ENCODE results near the gene ASTN1.

Gene ASTN1

DNA sequence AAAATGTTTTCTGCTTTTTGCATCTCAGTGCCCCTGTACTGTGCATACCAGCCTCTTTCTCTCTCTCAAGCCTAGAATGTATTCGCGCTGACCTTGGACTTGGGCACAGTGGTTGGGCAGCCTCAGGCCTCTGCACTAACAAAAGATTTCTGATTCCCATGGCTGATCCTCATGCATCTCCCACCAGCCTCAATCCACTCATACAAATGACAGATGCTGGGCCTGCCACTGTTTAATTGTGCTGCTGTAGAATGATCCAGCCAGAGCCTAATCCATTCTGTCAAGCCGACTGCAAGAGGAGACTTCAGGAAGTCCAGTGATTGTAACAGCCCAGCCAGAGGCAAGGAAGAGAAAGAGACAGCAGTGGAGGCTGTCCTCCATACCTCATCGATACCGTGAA is 180.8 kb downstream of the ASTN1 start:
- Histone ChIP-seq H3K27me3 (ENCODE audit: insufficient read depth, low read length) (no peaks in the 10 kb centered on the region), H3K36me3 (ENCODE audit: insufficient read depth, low read length) (no peaks in the 10 kb centered on the region), H3K9ac (ENCODE audit: low read depth, low read length) (no peak overlapping the region), H3K9me3 (ENCODE audit: insufficient read depth, low read depth, low read length) (no peaks in the 10 kb centered on the region), H3K4me1 (ENCODE audit: insufficient read depth, low read length) (0 out of 2 replicates have a peak, but pooled peaks cover 2% of the 10 kb centered on the region), H3K4me3 (ENCODE audit: low read length) (no peak overlapping the region), H3K27ac (ENCODE audit: low read depth, low read length) (no peak overlapping the region)
- 92% methylated on average over 5 of the region's 5 CpGs for whole genome bisulfite sequencing

- Histone ChIP-seq H3K27me3 (ENCODE audit: insufficient read depth, low read length) (no peaks in the 10 kb centered on the region), H3K9ac (ENCODE audit: low read depth, low read length) (no peak overlapping the region), H3K4me3 (ENCODE audit: low read length) (no peak overlapping the region), H3K36me3 (ENCODE audit: insufficient read depth, low read length) (no peaks in the 10 kb centered on the region), H3K27ac (ENCODE audit: low read depth, low read length) (no peak overlapping the region), H3K4me1 (ENCODE audit: insufficient read depth, low read length) (0 out of 2 replicates have a peak, but pooled peaks cover 2% of the 10 kb centered on the region), H3K9me3 (ENCODE audit: insufficient read depth, low read depth, low read length) (no peaks in the 10 kb centered on the region)
- WGBS = 94% methylated on average over 6 of the region's 7 CpGs
These were observed 187.7 kb downstream of the ASTN1 start for GRCh38 chr1:176976771-176977170.

DNA sequence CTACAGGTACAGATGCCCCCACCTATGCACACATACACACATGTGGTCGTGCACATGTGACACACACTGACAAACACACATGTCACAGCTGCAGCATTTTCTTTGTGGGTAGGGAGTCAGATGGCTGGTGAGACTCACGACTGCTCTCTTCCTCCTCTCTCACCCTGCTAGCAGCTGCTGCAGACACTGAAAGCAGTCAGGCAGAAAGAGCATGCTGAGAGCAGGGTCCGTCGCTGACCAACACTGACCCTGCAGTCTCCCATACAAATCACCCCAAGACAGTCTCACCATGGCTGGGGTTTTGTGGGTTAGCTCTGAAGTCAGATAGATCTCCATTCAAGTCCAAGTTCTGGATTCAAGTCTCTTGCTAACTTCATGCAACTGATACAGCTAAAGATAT is 188.3 kb downstream of the ASTN1 start:
- Histone ChIP-seq H3K4me1 (ENCODE audit: insufficient read depth, low read length) (no peaks in the 10 kb centered on the region), H3K9me3 (ENCODE audit: insufficient read depth, low read depth, low read length) (no peaks in the 10 kb centered on the region), H3K27ac (ENCODE audit: low read depth, low read length) (no peak overlapping the region), H3K4me3 (ENCODE audit: low read length) (no peak overlapping the region), H3K36me3 (ENCODE audit: insufficient read depth, low read length) (no peaks in the 10 kb centered on the region), H3K9ac (ENCODE audit: low read depth, low read length) (no peak overlapping the region), H3K27me3 (ENCODE audit: insufficient read depth, low read length) (no peaks in the 10 kb centered on the region)
- 83% methylated on average over 4 of the region's 4 CpGs for WGBS

GRCh38 chr1:176964687-176965086 is 199.8 kb downstream of the ASTN1 start:
- no peaks in the 10 kb centered on the region for H3K9me3 ChIP-seq (ENCODE audit: insufficient read depth, low read depth, low read length)
- 98% methylated on average over 2 of the region's 2 CpGs for WGBS

DNA sequence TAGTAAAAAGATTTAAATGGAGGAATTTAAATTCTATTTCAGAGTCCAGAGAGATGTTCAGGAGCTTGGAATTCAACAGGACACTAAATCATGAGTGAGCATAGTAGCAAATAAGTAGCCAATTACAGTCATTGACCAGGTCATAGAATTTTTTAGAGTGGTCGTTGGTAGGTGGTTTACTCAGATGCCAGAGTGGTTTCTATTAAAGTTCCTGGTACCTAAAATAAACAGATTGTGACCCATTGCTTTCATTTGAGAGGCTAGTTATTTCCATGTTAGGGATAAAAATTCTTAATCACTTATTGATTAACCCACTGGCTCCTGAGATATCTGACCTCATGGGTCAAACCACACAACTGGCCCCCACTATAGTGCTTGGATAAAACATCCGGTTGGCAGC is 201.3 kb downstream of the ASTN1 start:
- no peak overlapping the region for H3K4me3 ChIP-seq (ENCODE audit: low read length)
- H3K27me3 ChIP-seq (ENCODE audit: insufficient read depth, low read length) = no peaks in the 10 kb centered on the region
- no peak overlapping the region for H3K27ac ChIP-seq (ENCODE audit: low read depth, low read length)
- H3K4me1 ChIP-seq (ENCODE audit: insufficient read depth, low read length) = peaks cover 9% of the 10 kb centered on the region; the same call in 1 of the 2 replicates
- no peaks in the 10 kb centered on the region for H3K36me3 ChIP-seq (ENCODE audit: insufficient read depth, low read length)
- no peak overlapping the region for H3K9ac ChIP-seq (ENCODE audit: low read depth, low read length)
- H3K9me3 ChIP-seq (ENCODE audit: insufficient read depth, low read depth, low read length) = no peaks in the 10 kb centered on the region
- 91% methylated on average over 2 of the region's 2 CpGs for WGBS

More at GRCh38 chr1:176964687-176965086, 199.8 kb downstream of the ASTN1 start:
- H3K27me3 ChIP-seq (ENCODE audit: insufficient read depth, low read length) = no peaks in the 10 kb centered on the region
- no peak overlapping the region for H3K4me3 ChIP-seq (ENCODE audit: low read length)
- no peaks in the 10 kb centered on the region for H3K4me1 ChIP-seq (ENCODE audit: insufficient read depth, low read length)
- no peak overlapping the region for H3K27ac ChIP-seq (ENCODE audit: low read depth, low read length)
- H3K36me3 ChIP-seq (ENCODE audit: insufficient read depth, low read length) = no peaks in the 10 kb centered on the region
- no peak overlapping the region for H3K9ac ChIP-seq (ENCODE audit: low read depth, low read length)

DNA sequence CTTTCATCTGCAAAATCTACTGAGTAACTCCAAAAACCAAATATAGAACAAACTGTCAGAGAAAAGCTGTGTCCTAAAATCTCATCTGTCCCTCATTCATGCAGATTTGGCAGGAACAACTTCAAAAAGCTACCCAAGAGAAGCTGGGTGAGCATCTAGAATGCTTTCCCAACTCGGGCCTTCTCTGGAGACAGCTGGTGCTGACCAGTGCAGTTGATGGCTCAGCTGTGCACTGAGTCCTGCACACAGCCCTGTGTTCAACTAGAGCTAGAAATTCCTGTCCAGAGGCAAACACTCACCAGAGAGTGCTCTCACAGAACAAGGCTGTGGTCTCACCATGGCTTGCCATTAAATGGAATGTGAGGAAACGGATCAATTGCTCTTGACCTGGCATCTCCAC is 202.8 kb downstream of the ASTN1 start:
- WGBS = 95% methylated on average over 2 of the region's 2 CpGs
- Histone ChIP-seq H3K9ac (ENCODE audit: low read depth, low read length) (no peak overlapping the region), H3K27ac (ENCODE audit: low read depth, low read length) (no peak overlapping the region), H3K4me1 (ENCODE audit: insufficient read depth, low read length) (peaks cover 9% of the 10 kb centered on the region; the same call in 1 of the 2 replicates), H3K9me3 (ENCODE audit: insufficient read depth, low read depth, low read length) (no peaks in the 10 kb centered on the region), H3K4me3 (ENCODE audit: low read length) (no peak overlapping the region), H3K36me3 (ENCODE audit: insufficient read depth, low read length) (no peaks in the 10 kb centered on the region), H3K27me3 (ENCODE audit: insufficient read depth, low read length) (no peaks in the 10 kb centered on the region)

- no peak overlapping the region for H3K9ac ChIP-seq (ENCODE audit: low read depth, low read length)
- H3K9me3 ChIP-seq (ENCODE audit: insufficient read depth, low read depth, low read length) = no peaks in the 10 kb centered on the region
- no peaks in the 10 kb centered on the region for H3K27me3 ChIP-seq (ENCODE audit: insufficient read depth, low read length)
- no peak overlapping the region for H3K4me3 ChIP-seq (ENCODE audit: low read length)
- H3K4me1 ChIP-seq (ENCODE audit: insufficient read depth, low read length) = peaks cover 9% of the 10 kb centered on the region; the same call in 1 of the 2 replicates
- H3K36me3 ChIP-seq (ENCODE audit: insufficient read depth, low read length) = no peaks in the 10 kb centered on the region
- no peak overlapping the region for H3K27ac ChIP-seq (ENCODE audit: low read depth, low read length)
- WGBS = 64% methylated on average over 3 of the region's 3 CpGs
These were observed 205.2 kb downstream of the ASTN1 start for GRCh38 chr1:176959191-176959820.

GRCh38 chr1:176957603-176958002 is 206.9 kb downstream of the ASTN1 start:
- H3K4me1 ChIP-seq (ENCODE audit: insufficient read depth, low read length) = peaks cover 9% of the 10 kb centered on the region; the same call in 1 of the 2 replicates
- no peak overlapping the region for H3K4me3 ChIP-seq (ENCODE audit: low read length)
- H3K9ac ChIP-seq (ENCODE audit: low read depth, low read length) = no peak overlapping the region
- H3K9me3 ChIP-seq (ENCODE audit: insufficient read depth, low read depth, low read length) = no peaks in the 10 kb centered on the region
- no peaks in the 10 kb centered on the region for H3K27me3 ChIP-seq (ENCODE audit: insufficient read depth, low read length)
- no peak overlapping the region for H3K27ac ChIP-seq (ENCODE audit: low read depth, low read length)
- no peaks in the 10 kb centered on the region for H3K36me3 ChIP-seq (ENCODE audit: insufficient read depth, low read length)
- 78% methylated on average over 10 of the region's 10 CpGs for WGBS

GRCh38 chr1:176954242-176954641 is 210.3 kb downstream of the ASTN1 start:
- Histone ChIP-seq H3K36me3 (ENCODE audit: insufficient read depth, low read length) (no peaks in the 10 kb centered on the region), H3K9ac (ENCODE audit: low read depth, low read length) (no peak overlapping the region), H3K4me1 (ENCODE audit: insufficient read depth, low read length) (peaks cover 10% of the 10 kb centered on the region), H3K4me3 (ENCODE audit: low read length) (no peak overlapping the region), H3K27ac (ENCODE audit: low read depth, low read length) (no peak overlapping the region), H3K27me3 (ENCODE audit: insufficient read depth, low read length) (no peaks in the 10 kb centered on the region), H3K9me3 (ENCODE audit: insufficient read depth, low read depth, low read length) (no peaks in the 10 kb centered on the region)

DNA sequence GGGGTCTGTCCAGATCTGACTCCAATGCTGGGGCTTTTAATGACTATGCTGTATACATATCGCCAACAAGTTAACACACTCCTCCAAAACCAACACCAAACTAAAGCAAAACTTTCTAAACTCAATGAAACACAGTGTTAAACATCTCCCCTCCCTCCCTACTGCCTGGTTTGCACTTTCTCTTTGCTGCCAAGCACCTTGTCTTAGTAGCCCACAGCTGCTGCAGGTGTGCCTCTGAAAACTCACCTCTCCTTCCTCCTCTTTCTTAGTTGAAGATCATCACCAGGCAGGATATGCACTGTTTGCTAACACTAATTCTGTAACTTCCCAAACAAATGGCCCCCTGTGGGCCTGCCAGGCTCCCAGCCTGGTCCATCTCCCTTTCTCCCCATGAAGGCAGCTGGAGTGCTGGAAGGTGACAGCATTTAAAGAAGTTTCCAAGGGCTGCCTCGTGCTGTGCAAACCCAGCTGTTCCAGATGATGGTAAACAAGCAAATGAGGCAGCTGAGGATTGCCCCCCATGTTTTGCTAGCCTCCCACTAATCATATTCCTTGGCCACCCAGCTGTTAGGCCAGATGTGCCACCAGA is 213.7 kb downstream of the ASTN1 start:
- no peak overlapping the region for H3K9ac ChIP-seq (ENCODE audit: low read depth, low read length)
- H3K36me3 ChIP-seq (ENCODE audit: insufficient read depth, low read length) = no peaks in the 10 kb centered on the region
- no peak overlapping the region for H3K27ac ChIP-seq (ENCODE audit: low read depth, low read length)
- 58% methylated on average over 2 of the region's 2 CpGs for WGBS
- no peaks in the 10 kb centered on the region for H3K9me3 ChIP-seq (ENCODE audit: insufficient read depth, low read depth, low read length)
- H3K27me3 ChIP-seq (ENCODE audit: insufficient read depth, low read length) = no peaks in the 10 kb centered on the region
- no peak overlapping the region for H3K4me3 ChIP-seq (ENCODE audit: low read length)
- peaks cover 5% of the 10 kb centered on the region; the same call in 1 of the 2 replicates for H3K4me1 ChIP-seq (ENCODE audit: insufficient read depth, low read length)

GRCh38 chr1:176949033-176949662 is 215.4 kb downstream of the ASTN1 start:
- Histone ChIP-seq H3K4me3 (ENCODE audit: low read length) (no peak overlapping the region), H3K4me1 (ENCODE audit: insufficient read depth, low read length) (peaks cover 5% of the 10 kb centered on the region; the same call in 1 of the 2 replicates), H3K27me3 (ENCODE audit: insufficient read depth, low read length) (no peaks in the 10 kb centered on the region), H3K9ac (ENCODE audit: low read depth, low read length) (no peak overlapping the region), H3K36me3 (ENCODE audit: insufficient read depth, low read length) (no peaks in the 10 kb centered on the region), H3K27ac (ENCODE audit: low read depth, low read length) (no peak overlapping the region), H3K9me3 (ENCODE audit: insufficient read depth, low read depth, low read length) (no peaks in the 10 kb centered on the region)
- WGBS = 30% methylated on average over 17 of the region's 17 CpGs

All from HUES64 (cell line).